DMS153 treated with DMSO at 0.1 percent for 48 hours (cell line): Measurements from ENCODE around the gene CDC40.
"Not testable (repeated sequence)": the region's sequence is repeated elsewhere in the genome, so short reads cannot be mapped to it uniquely, and the experiment has no call there.

ENCODE experiments used
- DNase-seq: peaks from one replicate; lab custom pipeline; 2025; ENCODE audit not compliant: unreplicated experiment; lab: John Stamatoyannopoulos, UW

The CDC40 gene

GRCh38 chr6:110269623-110270022 is 89.4 kb downstream of the CDC40 start:
- no peak for DNase-seq

GRCh38 chr6:110270165-110270564 is 89.9 kb downstream of the CDC40 start:
- DNase-seq = no peak

GRCh38 chr6:110271732-110272022 is 91.5 kb downstream of the CDC40 start:
- no peak for DNase-seq

GRCh38 chr6:110272781-110273180 is 92.6 kb downstream of the CDC40 start:
- DNase-seq = not testable (repeated sequence)

- no peak for DNase-seq
Observed at GRCh38 chr6:110277100-110277665, 97.0 kb downstream of the CDC40 start.
